Measurements from ENCODE around the gene EMC9.

The EMC9 gene

DNA sequence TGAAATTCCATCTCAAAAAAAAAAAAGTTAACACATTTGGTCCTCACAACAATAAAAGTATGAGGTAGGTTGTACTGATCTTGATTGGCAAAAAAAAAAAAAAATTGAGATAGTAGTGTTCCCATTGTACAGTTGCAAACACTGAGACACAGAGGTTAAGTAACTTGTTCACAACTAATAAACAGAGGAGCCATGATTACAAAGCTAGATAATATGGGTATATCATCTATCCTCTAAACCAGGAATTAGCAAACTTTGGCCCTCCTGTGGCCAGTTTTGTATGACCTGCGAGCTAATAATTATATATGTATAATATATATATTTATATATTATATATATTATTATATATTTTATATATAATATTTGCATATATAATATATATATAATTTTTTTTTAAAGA, 7.7 kb downstream of the EMC9 start:
- TF ChIP-seq, protein P1, sequence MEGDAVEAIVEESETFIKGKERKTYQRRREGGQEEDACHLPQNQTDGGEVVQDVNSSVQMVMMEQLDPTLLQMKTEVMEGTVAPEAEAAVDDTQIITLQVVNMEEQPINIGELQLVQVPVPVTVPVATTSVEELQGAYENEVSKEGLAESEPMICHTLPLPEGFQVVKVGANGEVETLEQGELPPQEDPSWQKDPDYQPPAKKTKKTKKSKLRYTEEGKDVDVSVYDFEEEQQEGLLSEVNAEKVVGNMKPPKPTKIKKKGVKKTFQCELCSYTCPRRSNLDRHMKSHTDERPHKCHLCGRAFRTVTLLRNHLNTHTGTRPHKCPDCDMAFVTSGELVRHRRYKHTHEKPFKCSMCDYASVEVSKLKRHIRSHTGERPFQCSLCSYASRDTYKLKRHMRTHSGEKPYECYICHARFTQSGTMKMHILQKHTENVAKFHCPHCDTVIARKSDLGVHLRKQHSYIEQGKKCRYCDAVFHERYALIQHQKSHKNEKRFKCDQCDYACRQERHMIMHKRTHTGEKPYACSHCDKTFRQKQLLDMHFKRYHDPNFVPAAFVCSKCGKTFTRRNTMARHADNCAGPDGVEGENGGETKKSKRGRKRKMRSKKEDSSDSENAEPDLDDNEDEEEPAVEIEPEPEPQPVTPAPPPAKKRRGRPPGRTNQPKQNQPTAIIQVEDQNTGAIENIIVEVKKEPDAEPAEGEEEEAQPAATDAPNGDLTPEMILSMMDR (IDR thresholded peaks at IDR 0.05; ENCODE audit: extremely low read depth, missing control alignments), result no peak
- DNase-seq (ENCODE audit: low spot score), result no peak

DNA sequence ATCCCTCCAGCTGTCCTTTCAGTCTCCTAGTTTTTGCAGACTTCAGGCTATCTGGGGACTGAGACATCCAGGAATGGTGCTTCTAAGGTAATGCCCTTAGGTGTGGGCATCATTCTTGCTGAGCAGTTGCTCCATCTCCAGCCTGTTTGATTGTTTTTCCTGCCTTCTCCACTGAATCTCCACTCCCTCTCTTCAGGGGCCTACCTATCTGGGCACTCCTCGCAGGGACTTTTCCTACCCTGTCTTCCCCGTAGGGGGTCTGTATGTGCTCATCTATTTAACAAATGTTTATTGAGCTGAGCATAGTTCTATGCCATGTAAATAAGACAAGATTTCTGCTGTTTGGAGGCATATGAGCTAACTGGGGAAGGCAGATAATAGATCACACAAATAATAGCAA, 8.4 kb downstream of the EMC9 start:
- no peak for DNase-seq (ENCODE audit: low spot score)
- TF ChIP-seq, protein P1 (IDR thresholded peaks at IDR 0.05; ENCODE audit: extremely low read depth, missing control alignments), result no peak

DNA sequence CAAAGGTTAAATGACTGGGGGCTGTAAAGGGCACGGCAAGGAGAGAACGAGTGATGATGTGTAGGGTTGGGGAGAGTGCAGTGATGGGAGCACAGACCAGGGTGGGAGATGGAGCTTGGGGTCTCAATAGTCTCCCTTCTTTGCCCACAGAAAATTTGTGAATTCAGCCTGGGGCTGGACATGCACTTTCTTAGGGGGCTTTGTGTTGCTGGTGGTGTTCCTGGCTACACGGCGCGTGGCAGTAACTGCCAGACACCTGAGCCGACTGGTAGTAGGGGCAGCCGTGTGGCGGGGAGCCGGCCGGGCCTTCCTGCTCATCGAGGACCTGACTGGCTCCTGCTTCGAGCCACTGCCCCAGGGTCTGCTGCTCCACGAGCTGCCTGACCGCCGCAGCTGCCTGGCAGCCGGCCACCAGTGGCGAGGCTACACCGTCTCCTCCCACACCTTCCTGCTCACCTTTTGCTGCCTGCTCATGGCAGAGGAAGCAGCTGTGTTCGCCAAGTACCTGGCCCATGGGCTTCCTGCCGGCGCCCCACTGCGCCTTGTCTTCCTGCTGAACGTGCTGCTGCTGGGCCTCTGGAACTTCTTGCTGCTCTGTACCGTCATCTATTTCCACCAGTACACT, 9.2 kb downstream of the EMC9 start:
- no peak for DNase-seq (ENCODE audit: low spot score)
- TF ChIP-seq, protein P1 (IDR thresholded peaks at IDR 0.05; ENCODE audit: extremely low read depth, missing control alignments), result no peak

DNA sequence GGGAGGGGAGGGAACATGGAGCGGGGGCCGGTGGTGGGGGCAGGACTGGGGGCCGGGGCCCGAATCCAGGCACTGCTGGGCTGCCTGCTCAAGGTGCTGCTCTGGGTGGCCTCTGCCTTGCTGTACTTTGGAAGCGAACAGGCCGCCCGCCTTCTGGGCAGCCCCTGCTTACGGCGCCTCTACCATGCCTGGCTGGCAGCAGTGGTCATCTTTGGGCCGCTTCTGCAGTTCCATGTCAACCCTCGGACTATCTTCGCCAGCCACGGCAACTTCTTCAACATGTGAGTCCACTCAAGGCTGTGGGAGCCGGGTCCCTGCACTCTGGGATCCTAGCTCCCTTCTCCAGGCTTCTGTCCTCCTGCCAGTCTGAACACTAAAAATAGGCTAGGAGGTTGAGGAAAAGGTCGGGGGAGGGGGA, 9.8 kb downstream of the EMC9 start:
- TF ChIP-seq, protein P1 (IDR thresholded peaks at IDR 0.05; ENCODE audit: extremely low read depth, missing control alignments), result no peak
- no peak for DNase-seq (ENCODE audit: low spot score)

DNA sequence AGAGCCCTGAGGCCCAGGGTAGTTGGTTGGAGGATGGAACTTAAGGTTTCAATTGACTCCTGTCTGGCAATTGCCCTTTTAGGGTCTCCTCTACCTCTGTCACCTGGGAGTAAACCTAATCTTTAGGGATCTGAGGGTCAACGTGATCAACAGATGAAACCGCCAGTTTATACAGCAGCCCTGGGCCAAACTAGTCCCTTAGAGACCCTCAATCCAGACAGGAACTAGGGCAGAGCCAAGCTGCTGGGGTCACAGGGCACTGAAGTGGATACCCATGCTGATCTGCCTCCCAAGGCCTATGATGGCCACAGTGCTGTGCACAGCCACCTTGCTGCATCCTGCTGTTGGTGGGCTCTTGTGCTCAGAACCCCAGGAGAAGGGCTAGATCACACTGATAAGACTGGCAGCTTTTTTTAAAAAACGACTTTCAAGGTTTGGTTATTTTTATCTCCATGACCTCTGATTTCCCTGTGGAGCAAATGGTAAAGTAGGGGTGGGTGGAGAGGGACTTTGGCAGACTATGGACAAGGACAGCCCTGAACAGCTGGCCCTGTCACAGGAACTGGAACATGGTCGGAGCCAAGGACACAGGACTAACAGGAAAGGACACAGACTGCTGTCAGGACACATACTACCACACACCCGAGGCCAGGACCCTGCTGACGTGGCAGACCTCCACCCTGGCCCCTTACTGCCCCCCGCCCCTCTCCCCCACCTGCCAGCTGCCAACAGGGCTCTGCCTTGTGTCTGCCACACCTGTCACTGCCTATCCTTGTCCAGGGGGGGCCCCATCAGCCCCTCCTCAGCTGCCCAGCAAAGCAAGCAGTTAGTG, 10.5 kb downstream of the EMC9 start:
- TF ChIP-seq, protein P1 (IDR thresholded peaks at IDR 0.05; ENCODE audit: extremely low read depth, missing control alignments), result no peak
- DNase-seq (ENCODE audit: low spot score), result no peak

DNA sequence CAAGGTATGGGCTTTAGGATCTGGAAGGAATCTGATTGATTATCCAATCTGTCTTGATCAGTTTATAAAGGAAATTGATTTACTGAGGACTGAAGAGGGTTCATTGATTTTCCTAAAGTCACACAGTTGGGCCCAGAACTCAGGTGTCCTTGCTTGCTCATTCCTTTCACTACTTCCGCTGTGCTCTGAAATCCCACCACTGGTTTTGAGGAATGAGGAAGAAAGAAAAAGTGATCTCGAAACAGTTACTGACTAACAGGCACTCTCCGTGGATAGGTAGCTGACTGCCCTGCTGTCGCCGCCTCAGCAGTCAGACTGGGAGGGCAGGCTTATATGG, 11.0 kb downstream of the EMC9 start, which contains the start of gene FITM1:
TSS of gene FITM1 (plus strand) at position 280 of the 337 bp plus-strand sequence. CDS start 905 bp downstream, outside the sequence.
- no peak for DNase-seq (ENCODE audit: low spot score)
- TF ChIP-seq, protein P1 (IDR thresholded peaks at IDR 0.05; ENCODE audit: extremely low read depth, missing control alignments), result no peak

DNA sequence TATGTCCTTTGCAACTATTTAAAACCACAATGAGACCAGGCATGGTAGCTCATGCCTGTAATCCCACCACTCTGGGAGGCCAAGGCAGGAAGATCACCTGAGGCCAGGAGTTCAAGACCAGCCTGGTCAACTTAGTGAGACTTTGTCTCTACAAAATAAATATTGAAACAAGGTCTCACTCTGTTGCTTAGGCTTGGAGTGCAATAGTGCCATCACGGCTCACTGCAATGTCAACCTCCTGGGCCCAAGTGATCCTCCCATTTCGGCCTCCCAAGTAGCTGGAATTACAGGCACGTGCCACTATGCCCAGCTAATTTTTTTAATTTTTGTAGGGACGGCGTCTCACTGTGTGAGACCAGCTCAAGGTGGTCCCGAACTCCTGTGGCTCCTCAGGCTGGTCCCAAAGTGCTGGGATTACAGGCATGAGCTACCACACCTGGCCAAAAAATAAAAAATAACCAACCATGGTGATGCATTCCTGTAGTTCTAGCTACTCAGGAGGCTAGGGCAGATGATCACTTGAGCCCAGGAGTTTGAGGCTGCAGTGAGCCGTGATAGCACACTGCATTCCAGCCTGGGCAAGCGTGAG, 11.9 kb downstream of the EMC9 start:
- TF ChIP-seq, protein P1 (IDR thresholded peaks at IDR 0.05; ENCODE audit: extremely low read depth, missing control alignments), result no peak
- no peak for DNase-seq (ENCODE audit: low spot score)

All from GM20000 (cell line).